ENCODE measurements around the gene POLR2A. TPM values are rescaled to one million over a fixed set of nuclear protein-coding genes. Genes with fewer than 3 reads are reported as not detected.

Gene POLR2A
- total RNA-seq, 1 experiment from 2014 or later = 47.1 TPM

DNA sequence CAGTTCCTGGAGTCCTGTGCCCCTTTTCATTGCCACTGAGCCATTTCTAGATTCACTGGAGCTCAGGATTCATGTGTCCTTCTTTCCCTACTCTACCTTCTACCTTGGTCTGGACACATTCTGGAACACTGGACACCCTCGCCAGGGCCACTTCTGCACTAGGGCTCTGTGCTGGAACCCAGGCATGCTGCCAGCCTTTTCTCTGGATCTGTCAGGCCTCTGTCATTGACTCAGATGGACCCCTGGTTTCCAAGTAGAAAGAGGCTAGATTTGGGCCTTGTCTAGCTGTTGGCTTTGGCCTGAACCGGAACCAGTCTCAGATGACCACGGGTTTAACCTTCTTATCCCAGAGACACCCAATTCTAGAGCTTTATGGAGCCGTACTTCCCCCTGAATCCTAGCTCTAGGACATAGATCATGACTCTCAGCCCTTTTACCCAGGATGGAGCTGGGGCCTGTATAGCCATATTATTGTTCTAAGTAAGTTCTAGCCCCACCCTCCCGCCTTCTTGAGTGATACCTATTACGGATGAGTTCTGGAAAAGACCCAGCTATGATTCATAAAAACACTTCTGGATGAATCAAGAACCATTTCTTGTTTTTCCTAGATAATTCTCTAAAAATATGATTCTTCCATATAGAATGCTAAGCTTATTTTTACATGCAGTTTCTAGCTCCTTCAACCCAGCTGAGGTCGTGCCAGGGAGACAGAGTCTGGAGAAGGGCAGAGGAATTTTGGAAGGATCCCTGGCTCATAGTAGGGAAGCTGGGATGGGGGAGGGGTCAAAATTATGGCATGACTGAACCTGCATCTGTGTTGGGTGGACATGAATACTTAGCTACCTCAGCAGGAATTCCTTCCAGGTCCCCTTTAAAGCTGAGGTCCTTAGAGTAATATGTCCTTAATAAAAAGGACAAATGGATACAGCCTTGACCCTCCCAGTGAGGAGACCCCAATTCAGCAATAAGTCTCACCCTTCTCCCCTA is 40.4 kb upstream of the POLR2A start:
- ATAC-seq (no peak), DNase-seq (peak; percentile 50)
- H3K4me1 ChIP-seq (ENCODE audit: insufficient read depth, low read length) = no peaks in the 10 kb centered on the region; the same call in 1 of the 2 replicates
- no peaks in the 10 kb centered on the region for H3F3A ChIP-seq (ENCODE audit: low read length, unreplicated experiment)
- H3K9ac ChIP-seq (ENCODE audit: low read length) = no peak overlapping the region
- no peak for TF ChIP-seq EZH2phosphoT487 (IDR thresholded peaks at IDR 0.05; ENCODE audit: borderline replicate concordance, low read length)
- TF ChIP-seq, protein P1, sequence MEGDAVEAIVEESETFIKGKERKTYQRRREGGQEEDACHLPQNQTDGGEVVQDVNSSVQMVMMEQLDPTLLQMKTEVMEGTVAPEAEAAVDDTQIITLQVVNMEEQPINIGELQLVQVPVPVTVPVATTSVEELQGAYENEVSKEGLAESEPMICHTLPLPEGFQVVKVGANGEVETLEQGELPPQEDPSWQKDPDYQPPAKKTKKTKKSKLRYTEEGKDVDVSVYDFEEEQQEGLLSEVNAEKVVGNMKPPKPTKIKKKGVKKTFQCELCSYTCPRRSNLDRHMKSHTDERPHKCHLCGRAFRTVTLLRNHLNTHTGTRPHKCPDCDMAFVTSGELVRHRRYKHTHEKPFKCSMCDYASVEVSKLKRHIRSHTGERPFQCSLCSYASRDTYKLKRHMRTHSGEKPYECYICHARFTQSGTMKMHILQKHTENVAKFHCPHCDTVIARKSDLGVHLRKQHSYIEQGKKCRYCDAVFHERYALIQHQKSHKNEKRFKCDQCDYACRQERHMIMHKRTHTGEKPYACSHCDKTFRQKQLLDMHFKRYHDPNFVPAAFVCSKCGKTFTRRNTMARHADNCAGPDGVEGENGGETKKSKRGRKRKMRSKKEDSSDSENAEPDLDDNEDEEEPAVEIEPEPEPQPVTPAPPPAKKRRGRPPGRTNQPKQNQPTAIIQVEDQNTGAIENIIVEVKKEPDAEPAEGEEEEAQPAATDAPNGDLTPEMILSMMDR (conservative IDR thresholded peaks at IDR 0.05; ENCODE audit: low read depth, low read length) = no peak
- no peak overlapping the region for H3K4me3 ChIP-seq (ENCODE audit: low read length)
- H4K20me1 ChIP-seq (ENCODE audit: low read length) = no peaks in the 10 kb centered on the region
- no peaks in the 10 kb centered on the region for H3K36me3 ChIP-seq (ENCODE audit: low read depth, low read length)
- H3K27ac ChIP-seq (ENCODE audit: low read length) = no peak overlapping the region
- H3K27me3 ChIP-seq (ENCODE audit: low read length) = no peaks in the 10 kb centered on the region
- no peaks in the 10 kb centered on the region for H3K79me2 ChIP-seq (ENCODE audit: low read length)
- H3K9me3 ChIP-seq (ENCODE audit: low read length) = no peaks in the 10 kb centered on the region
- no TSS peak for BruUV-seq (replicated peaks)
- no peaks in the 10 kb centered on the region for H3K9me2 ChIP-seq (replicated peaks; ENCODE audit: low read length)
- POLR2A ChIA-PET (ENCODE audit: unreplicated experiment) = no interaction called here
- intact Hi-C loops (cut with micrococcal nuclease) = no loop called here
- H2AFZ ChIP-seq (ENCODE audit: low read length) = no peak overlapping the region
- no peak overlapping the region for H3K4me2 ChIP-seq (ENCODE audit: low read length)
- CTCF ChIA-PET = interaction anchor here (0.6 to 1.0 kb wide), 2 partner anchors 33 to 88 kb away, joined by 3 read pairs; no protein-coding TSS in a partner anchor

DNA sequence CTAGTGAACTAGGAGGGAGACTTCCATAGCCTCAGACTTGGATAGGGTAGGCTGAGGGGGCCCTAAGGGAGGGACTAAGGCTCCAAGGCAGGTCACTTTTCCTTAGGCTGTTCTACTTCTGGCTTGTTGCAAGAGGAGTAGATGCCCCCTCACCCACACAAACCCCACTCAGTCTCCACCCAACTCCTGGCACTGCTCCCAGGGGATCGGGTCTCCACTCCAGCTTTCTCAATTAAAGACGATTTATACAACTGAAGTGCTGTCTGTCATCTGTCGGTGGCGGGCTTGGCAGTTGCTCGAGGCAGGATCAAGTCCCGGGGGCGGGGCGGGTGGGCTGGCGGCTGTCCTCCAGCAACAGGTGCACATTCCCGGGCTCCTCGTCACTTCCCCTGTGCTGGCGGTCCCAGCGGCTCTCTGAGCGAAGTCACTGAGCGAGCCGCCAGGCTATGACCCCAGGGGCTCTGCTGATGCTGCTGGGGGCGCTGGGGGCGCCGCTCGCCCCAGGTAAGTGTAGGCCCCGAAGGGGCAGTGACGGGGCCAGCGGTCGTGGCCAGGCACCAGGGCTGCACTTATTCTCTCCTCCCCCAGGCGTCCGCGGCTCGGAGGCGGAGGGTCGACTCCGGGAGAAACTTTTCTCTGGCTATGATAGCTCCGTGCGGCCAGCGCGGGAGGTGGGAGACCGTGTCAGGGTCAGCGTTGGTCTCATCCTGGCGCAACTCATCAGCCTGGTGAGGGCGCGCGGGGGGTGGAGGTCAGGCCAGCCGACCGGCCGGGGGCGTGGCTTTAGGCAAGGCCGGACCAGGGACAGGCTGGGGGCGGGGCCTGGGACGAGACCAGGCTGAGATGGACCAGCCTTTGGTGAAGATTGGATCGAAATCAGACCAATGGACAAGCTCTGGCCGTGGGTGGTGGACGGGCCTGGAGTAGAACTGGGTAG is 39.2 kb upstream of the POLR2A start, which contains the start of gene CHRNB1:
CHRNB1 (plus strand) TSS at position 380 of the 937 bp plus-strand sequence; CDS start at position 447, 67 bp downstream.
- Histone ChIP-seq H3K4me3 (ENCODE audit: low read length) (no peak within 1 kb of the TSS), H3K9ac (ENCODE audit: low read length) (no peak within 1 kb of the TSS), H3F3A (ENCODE audit: low read length, unreplicated experiment) (no peaks in the 10 kb centered on the region), H3K9me2 (replicated peaks; ENCODE audit: low read length) (no peaks in the 10 kb centered on the region), H3K27ac (ENCODE audit: low read length) (no peak within 1 kb of the TSS), H3K9me3 (ENCODE audit: low read length) (no peaks in the 10 kb centered on the region), H3K36me3 (ENCODE audit: low read depth, low read length) (no peaks in the 10 kb centered on the region), H3K4me1 (ENCODE audit: insufficient read depth, low read length) (no peaks in the 10 kb centered on the region), H3K27me3 (ENCODE audit: low read length) (no peaks in the 10 kb centered on the region), H4K20me1 (ENCODE audit: low read length) (no peaks in the 10 kb centered on the region), H2AFZ (ENCODE audit: low read length) (no peak within 1 kb of the TSS), H3K4me2 (ENCODE audit: low read length) (no peak within 1 kb of the TSS), H3K79me2 (ENCODE audit: low read length) (no peaks in the 10 kb centered on the region)
- TF ChIP-seq, protein P1 (conservative IDR thresholded peaks at IDR 0.05; ENCODE audit: low read depth, low read length) = no peak
- TF ChIP-seq EZH2 (IDR thresholded peaks at IDR 0.05; ENCODE audit: low read length, unreplicated experiment) = no peak
- TF ChIP-seq EZH2phosphoT487 (IDR thresholded peaks at IDR 0.05; ENCODE audit: borderline replicate concordance, low read length) = no peak
- BruUV-seq (replicated peaks) = no TSS peak
- POLR2A ChIA-PET (ENCODE audit: unreplicated experiment) = no interaction called here
- DNase-seq (no peak), ATAC-seq (no peak)
- intact Hi-C loops (cut with micrococcal nuclease) = no loop called here
- CTCF ChIA-PET = no interaction called here
